Progenitor cell of endocrine pancreas (in vitro differentiated cells): ENCODE results near the gene HCAR2. TPM values are rescaled to one million over a fixed set of nuclear protein-coding genes. Genes with fewer than 3 reads are reported as not detected.
"Not testable (repeated sequence)": the region's sequence is repeated elsewhere in the genome, so short reads cannot be mapped to it uniquely, and the experiment has no call there.

ENCODE experiments used
- DNase-seq: peaks from one replicate; pipeline ENCODE4 v3.0.0; 2021; ENCODE audit warnings: low spot score; ENCODE audit not compliant: unreplicated experiment
- H3K27ac Mint-ChIP-seq: 2 replicates; pipeline ENCODE4 v1.8.0; 2021; ENCODE audit warnings: mild to moderate bottlenecking, moderate library complexity, mixed read lengths
- H3K27me3 Mint-ChIP-seq: 2 replicates; pipeline ENCODE4 v1.8.0; 2021; ENCODE audit warnings: mixed read lengths
- H3K36me3 Mint-ChIP-seq: 2 replicates; pipeline ENCODE4 v1.8.0; 2022; ENCODE audit warnings: mixed read lengths; ENCODE audit not compliant: insufficient read depth
- H3K4me1 Mint-ChIP-seq: 2 replicates; pipeline ENCODE4 v1.8.0; 2021; ENCODE audit warnings: low read depth, mixed read lengths
- H3K4me3 Mint-ChIP-seq: 2 replicates; pipeline ENCODE4 v1.8.0; 2021; ENCODE audit warnings: low read depth, mild to moderate bottlenecking, moderate library complexity, mixed read lengths
- H3K9me3 Mint-ChIP-seq: 2 replicates; pipeline ENCODE4 v1.8.0; 2021; ENCODE audit warnings: low read depth, mixed read lengths
- total RNA-seq: library from RNA; stranded (reverse); gene quantifications from 2 replicates; pipeline ENCODE4 v1.2.1, GENCODE V29; 2021
- TF ChIP-seq, protein P1 (sequence below): fragments of 200-600 bp; sonication (generic); IDR thresholded peaks from one replicate; pipeline ENCODE4 v1.5.0; 2021; ENCODE audit warnings: antibody characterized with exemption, mild to moderate bottlenecking; ENCODE audit not compliant: unreplicated experiment

Gene HCAR2
- total RNA-seq, 1 donor from 2014 or later: 0.67 TPM

- no peak for DNase-seq
- peaks cover 9% of the 10 kb centered on the region for H3K4me1 Mint-ChIP-seq
- no peak overlapping the region for H3K27ac Mint-ChIP-seq
These were observed 19.2 kb upstream of the HCAR2 start for GRCh38 chr12:122722387-122722786.

DNA sequence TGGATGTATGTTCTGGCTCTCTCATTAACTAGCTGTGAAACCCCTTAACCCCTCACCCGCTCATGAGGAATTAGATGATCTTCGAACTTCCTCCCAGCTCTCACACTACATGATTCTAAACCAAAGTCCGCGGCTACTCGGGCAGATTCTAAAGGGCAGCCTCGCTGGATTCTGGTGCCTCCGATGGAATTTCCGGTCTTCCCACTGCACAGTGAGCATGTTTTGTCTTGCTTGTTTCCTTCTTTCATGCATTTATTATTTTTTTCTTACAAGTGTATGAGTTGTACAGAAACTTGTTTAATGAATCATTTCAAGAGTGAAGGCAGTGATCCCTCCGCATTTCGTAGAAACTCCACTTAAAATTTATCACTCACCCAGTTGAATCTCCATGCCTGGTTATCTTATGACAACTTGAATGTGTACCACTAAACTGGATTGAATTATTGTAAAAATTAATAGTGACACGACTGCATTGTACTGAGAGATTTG is 17.9 kb upstream of the HCAR2 start:
- Mint-ChIP-seq H3K27ac (no peak overlapping the region), H3K9me3 (no peaks in the 10 kb centered on the region), H3K4me1 (peaks cover 5% of the 10 kb centered on the region), H3K4me3 (no peak overlapping the region), H3K27me3 (no peaks in the 10 kb centered on the region), H3K36me3 (no peaks in the 10 kb centered on the region)
- DNase-seq: no peak
- TF ChIP-seq, protein P1, sequence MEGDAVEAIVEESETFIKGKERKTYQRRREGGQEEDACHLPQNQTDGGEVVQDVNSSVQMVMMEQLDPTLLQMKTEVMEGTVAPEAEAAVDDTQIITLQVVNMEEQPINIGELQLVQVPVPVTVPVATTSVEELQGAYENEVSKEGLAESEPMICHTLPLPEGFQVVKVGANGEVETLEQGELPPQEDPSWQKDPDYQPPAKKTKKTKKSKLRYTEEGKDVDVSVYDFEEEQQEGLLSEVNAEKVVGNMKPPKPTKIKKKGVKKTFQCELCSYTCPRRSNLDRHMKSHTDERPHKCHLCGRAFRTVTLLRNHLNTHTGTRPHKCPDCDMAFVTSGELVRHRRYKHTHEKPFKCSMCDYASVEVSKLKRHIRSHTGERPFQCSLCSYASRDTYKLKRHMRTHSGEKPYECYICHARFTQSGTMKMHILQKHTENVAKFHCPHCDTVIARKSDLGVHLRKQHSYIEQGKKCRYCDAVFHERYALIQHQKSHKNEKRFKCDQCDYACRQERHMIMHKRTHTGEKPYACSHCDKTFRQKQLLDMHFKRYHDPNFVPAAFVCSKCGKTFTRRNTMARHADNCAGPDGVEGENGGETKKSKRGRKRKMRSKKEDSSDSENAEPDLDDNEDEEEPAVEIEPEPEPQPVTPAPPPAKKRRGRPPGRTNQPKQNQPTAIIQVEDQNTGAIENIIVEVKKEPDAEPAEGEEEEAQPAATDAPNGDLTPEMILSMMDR: no peak

More at GRCh38 chr12:122722387-122722786, 19.2 kb upstream of the HCAR2 start:
- no peaks in the 10 kb centered on the region for H3K9me3 Mint-ChIP-seq
- no peak overlapping the region for H3K4me3 Mint-ChIP-seq
- TF ChIP-seq, protein P1: no peak
- H3K36me3 Mint-ChIP-seq: no peaks in the 10 kb centered on the region
- no peaks in the 10 kb centered on the region for H3K27me3 Mint-ChIP-seq

- H3K4me3 Mint-ChIP-seq, DNase-seq, H3K27me3 Mint-ChIP-seq, H3K27ac Mint-ChIP-seq, H3K4me1 Mint-ChIP-seq, H3K9me3 Mint-ChIP-seq, H3K36me3 Mint-ChIP-seq: not testable (repeated sequence)
These were observed 13.5 kb upstream of the HCAR2 start, which contains the start of gene HCAR3 for GRCh38 chr12:122716658-122717057. Gene HCAR3 (minus strand): TSS chr12:122716811. CDS start chr12:122716737, 74 bp downstream.

DNA sequence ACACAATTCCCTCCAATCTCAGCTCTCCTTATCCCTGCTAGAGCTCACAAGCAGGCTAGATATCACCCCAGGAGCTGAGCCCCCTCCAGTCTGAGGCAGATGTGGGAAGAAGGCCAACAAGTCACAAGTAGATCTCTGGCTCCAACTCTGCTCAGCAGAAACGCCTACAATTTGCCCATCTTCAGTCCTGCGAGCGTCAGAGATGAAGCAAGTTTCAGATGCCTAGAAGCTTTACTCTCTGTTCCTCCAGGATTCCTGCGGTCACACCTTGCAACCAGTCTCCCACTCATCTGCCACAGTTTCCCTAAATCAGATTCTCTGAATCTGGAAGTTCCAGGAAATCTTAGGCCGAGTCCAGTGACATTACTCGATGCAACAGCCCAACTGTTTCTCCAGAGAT is 12.1 kb upstream of the HCAR2 start:
- H3K36me3 Mint-ChIP-seq, H3K27ac Mint-ChIP-seq, H3K4me3 Mint-ChIP-seq, H3K9me3 Mint-ChIP-seq, DNase-seq, H3K27me3 Mint-ChIP-seq, H3K4me1 Mint-ChIP-seq: not testable (repeated sequence)

DNA sequence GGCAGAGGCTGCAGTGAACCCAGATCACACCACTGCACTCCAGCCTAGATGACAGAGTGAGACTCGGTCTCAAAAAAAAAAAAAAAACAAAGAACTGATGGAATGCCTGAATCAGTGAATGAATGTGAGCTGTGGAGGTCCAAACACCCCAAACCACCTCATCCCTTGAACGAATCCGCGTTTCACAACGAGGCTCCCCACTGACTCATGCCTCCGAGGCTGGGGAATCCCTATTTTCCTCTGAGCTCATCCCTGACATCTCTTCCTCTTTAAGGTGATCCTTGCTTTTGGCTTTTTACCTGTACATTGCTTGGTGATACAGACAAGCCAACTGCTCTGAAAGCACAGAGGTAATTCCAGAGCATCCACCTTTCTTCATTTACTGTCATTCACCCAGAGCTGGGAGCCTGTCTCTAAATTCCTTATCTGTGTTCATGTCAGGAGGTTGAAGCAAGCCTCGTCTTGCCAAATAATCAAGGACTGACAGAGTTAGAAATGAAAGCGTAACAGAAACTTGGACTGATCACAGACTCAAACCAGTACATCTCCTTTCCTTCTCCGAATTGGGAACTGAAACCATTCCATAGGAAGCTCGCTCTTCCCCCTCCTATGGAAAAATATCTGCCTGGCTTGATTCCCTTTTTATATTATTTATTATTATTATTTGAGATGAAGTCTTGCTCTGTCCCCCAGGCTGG is 10.5 kb upstream of the HCAR2 start:
- not testable (repeated sequence) for H3K4me3 Mint-ChIP-seq, H3K9me3 Mint-ChIP-seq, H3K27ac Mint-ChIP-seq, H3K36me3 Mint-ChIP-seq, H3K27me3 Mint-ChIP-seq, DNase-seq
- peaks cover 11% of the 10 kb centered on the region for H3K4me1 Mint-ChIP-seq

GRCh38 chr12:122711266-122711665 is 8.1 kb upstream of the HCAR2 start:
- H3K4me3 Mint-ChIP-seq, H3K36me3 Mint-ChIP-seq, DNase-seq, H3K27me3 Mint-ChIP-seq, H3K9me3 Mint-ChIP-seq: not testable (repeated sequence)
- peak overlapping the region; percentile 50 for H3K27ac Mint-ChIP-seq
- H3K4me1 Mint-ChIP-seq: peaks cover 16% of the 10 kb centered on the region

DNA sequence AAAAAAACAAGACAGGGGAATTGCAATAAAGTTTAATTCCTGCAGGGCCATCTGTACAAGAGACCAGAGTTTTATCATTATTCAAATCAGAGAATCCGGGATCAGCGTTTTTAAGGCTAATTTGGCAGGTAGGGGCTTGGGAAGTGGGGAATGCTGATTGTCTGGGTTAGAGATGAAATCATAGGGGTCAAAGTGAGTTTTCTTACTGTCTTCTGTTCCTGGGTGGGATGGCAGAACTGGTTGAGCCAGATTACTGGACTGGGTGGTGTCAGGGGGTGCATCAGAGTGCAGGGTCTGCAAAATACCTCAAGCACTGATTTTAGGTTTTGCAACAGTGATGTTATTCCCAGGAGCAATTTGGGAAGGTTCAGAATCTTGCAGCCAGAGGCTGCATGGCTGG is 7.2 kb upstream of the HCAR2 start:
- Mint-ChIP-seq H3K4me3 (peak overlapping the region; percentile 3), H3K27ac (peak overlapping the region; percentile 44), H3K4me1 (peaks cover 16% of the 10 kb centered on the region)
- DNase-seq, H3K9me3 Mint-ChIP-seq, H3K27me3 Mint-ChIP-seq, H3K36me3 Mint-ChIP-seq: not testable (repeated sequence)

GRCh38 chr12:122709287-122709686 is 6.1 kb upstream of the HCAR2 start:
- DNase-seq, H3K27me3 Mint-ChIP-seq, H3K9me3 Mint-ChIP-seq: not testable (repeated sequence)

GRCh38 chr12:122703841-122704240 is 684 bp upstream of the HCAR2 start:
- H3K27me3 Mint-ChIP-seq: not testable (repeated sequence)

More at GRCh38 chr12:122709287-122709686, 6.1 kb upstream of the HCAR2 start:
- H3K36me3 Mint-ChIP-seq, H3K27ac Mint-ChIP-seq, H3K4me3 Mint-ChIP-seq: not testable (repeated sequence)
- peaks cover 16% of the 10 kb centered on the region for H3K4me1 Mint-ChIP-seq

GRCh38 chr12:122701481-122701880 is 1.7 kb downstream of the HCAR2 start:
- Mint-ChIP-seq H3K4me1 (peaks cover 11% of the 10 kb centered on the region), H3K27ac (peak overlapping the region; percentile 33)
- H3K9me3 Mint-ChIP-seq, H3K4me3 Mint-ChIP-seq, H3K27me3 Mint-ChIP-seq, DNase-seq, H3K36me3 Mint-ChIP-seq: not testable (repeated sequence)

More at GRCh38 chr12:122703841-122704240, 684 bp upstream of the HCAR2 start:
- not testable (repeated sequence) for H3K27ac Mint-ChIP-seq, DNase-seq, H3K4me3 Mint-ChIP-seq, H3K4me1 Mint-ChIP-seq, H3K36me3 Mint-ChIP-seq, H3K9me3 Mint-ChIP-seq

DNA sequence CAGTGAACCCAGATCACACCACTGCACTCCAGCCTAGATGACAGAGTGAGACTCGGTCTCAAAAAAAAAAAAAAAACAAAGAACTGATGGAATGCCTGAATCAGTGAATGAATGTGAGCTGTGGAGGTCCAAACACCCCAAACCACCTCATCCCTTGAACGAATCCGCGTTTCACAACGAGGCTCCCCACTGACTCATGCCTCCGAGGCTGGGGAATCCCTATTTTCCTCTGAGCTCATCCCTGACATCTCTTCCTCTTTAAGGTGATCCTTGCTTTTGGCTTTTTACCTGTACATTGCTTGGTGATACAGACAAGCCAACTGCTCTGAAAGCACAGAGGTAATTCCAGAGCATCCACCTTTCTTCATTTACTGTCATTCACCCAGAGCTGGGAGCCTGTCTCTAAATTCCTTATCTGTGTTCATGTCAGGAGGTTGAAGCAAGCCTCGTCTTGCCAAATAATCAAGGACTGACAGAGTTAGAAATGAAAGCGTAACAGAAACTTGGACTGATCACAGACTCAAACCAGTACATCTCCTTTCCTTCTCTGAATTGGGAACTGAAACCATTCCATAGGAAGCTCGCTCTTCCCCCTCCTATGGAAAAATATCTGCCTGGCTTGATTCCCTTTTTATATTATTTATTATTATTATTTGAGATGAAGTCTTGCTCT is 3.0 kb downstream of the HCAR2 start:
- not testable (repeated sequence) for DNase-seq, H3K36me3 Mint-ChIP-seq, H3K27me3 Mint-ChIP-seq, H3K27ac Mint-ChIP-seq, H3K9me3 Mint-ChIP-seq, H3K4me3 Mint-ChIP-seq
- H3K4me1 Mint-ChIP-seq: peaks cover 11% of the 10 kb centered on the region
